Measurements from ENCODE around the gene SRMS.

The SRMS gene

GRCh38 chr20:63505723-63506122 lies 41.8 kb downstream of the SRMS start:
- no peak for DNase-seq (ENCODE audit: extremely low read depth, low read depth)
- no peak for TF ChIP-seq CTCF (IDR thresholded peaks at IDR 0.05; ENCODE audit: low read depth, low read length)

- TF ChIP-seq CTCF (IDR thresholded peaks at IDR 0.05; ENCODE audit: low read depth, low read length), result no peak
- DNase-seq (ENCODE audit: extremely low read depth, low read depth), result no peak
These were observed 42.3 kb downstream of the SRMS start for GRCh38 chr20:63505281-63505680.

- no peak for DNase-seq (ENCODE audit: extremely low read depth, low read depth)
- TF ChIP-seq CTCF (IDR thresholded peaks at IDR 0.05; ENCODE audit: low read depth, low read length), result no peak
These were observed 42.9 kb downstream of the SRMS start for GRCh38 chr20:63504642-63505041.

GRCh38 chr20:63503524-63503923 lies 44.0 kb downstream of the SRMS start:
- TF ChIP-seq CTCF (IDR thresholded peaks at IDR 0.05; ENCODE audit: low read depth, low read length), result no peak
- DNase-seq (ENCODE audit: extremely low read depth, low read depth), result no peak

- no peak for TF ChIP-seq CTCF (IDR thresholded peaks at IDR 0.05; ENCODE audit: low read depth, low read length)
- no peak for DNase-seq (ENCODE audit: extremely low read depth, low read depth)
These were observed 44.8 kb downstream of the SRMS start for GRCh38 chr20:63502671-63503172.

- TF ChIP-seq CTCF (IDR thresholded peaks at IDR 0.05; ENCODE audit: low read depth, low read length), result no peak
- DNase-seq (ENCODE audit: extremely low read depth, low read depth), result no peak
These were observed 45.5 kb downstream of the SRMS start for GRCh38 chr20:63501818-63502670.
